GM19452 (cell line): Measurements from ENCODE around the gene PSTPIP1.
"Not testable (repeated sequence)": the region's sequence is repeated elsewhere in the genome, so short reads cannot be mapped to it uniquely, and the experiment has no call there.

Experiments used
- ATAC-seq: cut with Tn5 transposase; IDR thresholded peaks from one replicate; pipeline ENCODE4 v1.9.1; 2021; ENCODE audit not compliant: unreplicated experiment

The PSTPIP1 gene

GRCh38 chr15:76994971-76995945 is at the start of gene PSTPIP1:
PSTPIP1 (plus strand) TSS chr15:76995126; CDS start chr15:76995574, 448 bp downstream.
- ATAC-seq: no peak

GRCh38 chr15:76945494-76946093 is 49.3 kb upstream of the PSTPIP1 start:
- no peak for ATAC-seq

GRCh38 chr15:76947454-76947853 is 47.5 kb upstream of the PSTPIP1 start:
- ATAC-seq: no peak

GRCh38 chr15:76951220-76951619 is 43.7 kb upstream of the PSTPIP1 start:
- ATAC-seq: no peak

- no peak for ATAC-seq
These were observed 41.0 kb upstream of the PSTPIP1 start for GRCh38 chr15:76953913-76954312.

- ATAC-seq: no peak
These were observed 40.2 kb upstream of the PSTPIP1 start for GRCh38 chr15:76954744-76955143.

GRCh38 chr15:76961268-76962011 is 33.5 kb upstream of the PSTPIP1 start:
- no peak for ATAC-seq

GRCh38 chr15:76962337-76963013 is 32.5 kb upstream of the PSTPIP1 start:
- no peak for ATAC-seq

- ATAC-seq: no peak
These were observed 31.3 kb upstream of the PSTPIP1 start for GRCh38 chr15:76963596-76963995.

GRCh38 chr15:76964157-76964556 is 30.8 kb upstream of the PSTPIP1 start:
- ATAC-seq: no peak

GRCh38 chr15:76966051-76966450 is 28.9 kb upstream of the PSTPIP1 start:
- ATAC-seq: not testable (repeated sequence)

GRCh38 chr15:76967067-76967466 is 27.9 kb upstream of the PSTPIP1 start:
- no peak for ATAC-seq

GRCh38 chr15:76968306-76968705 is 26.6 kb upstream of the PSTPIP1 start:
- ATAC-seq: no peak

- ATAC-seq: no peak
These were observed 22.3 kb upstream of the PSTPIP1 start for GRCh38 chr15:76972389-76973361.

GRCh38 chr15:76973362-76973743 is 21.6 kb upstream of the PSTPIP1 start:
- no peak for ATAC-seq

- ATAC-seq: no peak
These were observed 21.0 kb upstream of the PSTPIP1 start for GRCh38 chr15:76973906-76974305.

- no peak for ATAC-seq
These were observed 20.4 kb upstream of the PSTPIP1 start for GRCh38 chr15:76974456-76975036.

GRCh38 chr15:76976141-76976540 is 18.8 kb upstream of the PSTPIP1 start:
- no peak for ATAC-seq

- ATAC-seq: no peak
These were observed 18.2 kb upstream of the PSTPIP1 start for GRCh38 chr15:76976572-76977270.
